Keratinocyte (primary cell): ENCODE measurements around the gene DTD2. TPM values are rescaled to one million over a fixed set of nuclear protein-coding genes. Genes with fewer than 3 reads are reported as not detected.

Experiments used
- DNase-seq: peaks from one replicate; pipeline ENCODE4 v3.0.0-alpha.2; 2011; ENCODE audit warnings: low read depth, missing footprints, low spot score
- FAIRE-seq: peaks from 2 replicates; lab custom pipeline; 2011; peaks lifted over from hg19 to GRCh38; lab: Jason Lieb, UNC
- H2AFZ ChIP-seq: 2 replicates; pipeline ENCODE4 v1.6.0; 2012; ENCODE audit warnings: low read length, control low read depth, inconsistent platforms; ENCODE audit not compliant: control insufficient read depth
- H3K27ac ChIP-seq: 2 replicates; pipeline ENCODE4 v1.5.1; 2011; ENCODE audit warnings: low read length; ENCODE audit not compliant: control insufficient read depth, insufficient read depth
- H3K27me3 ChIP-seq: 3 replicates; pipeline ENCODE4 v1.6.0; 2011; ENCODE audit warnings: low read length; ENCODE audit not compliant: control insufficient read depth, insufficient read depth; ENCODE audit errors: extremely low read depth
- H3K36me3 ChIP-seq, 2 experiments: 2 replicates in 1 of 2; 3 replicates in 1 of 2; pipeline ENCODE4 v1.5.1; 2011; ENCODE audit warnings: low read length in 2 of 2, mild to moderate bottlenecking in 1 of 2; ENCODE audit not compliant: control insufficient read depth in 2 of 2, insufficient read depth in 2 of 2; ENCODE audit errors: extremely low read depth in 1 of 2
- H3K4me1 ChIP-seq: 3 replicates; pipeline ENCODE4 v1.5.1; 2011; ENCODE audit warnings: low read length; ENCODE audit not compliant: control insufficient read depth, insufficient read depth; ENCODE audit errors: extremely low read depth
- H3K4me2 ChIP-seq: 3 replicates; pipeline ENCODE4 v1.6.0; 2011; ENCODE audit warnings: low read depth, low read length; ENCODE audit not compliant: control insufficient read depth, insufficient read depth; ENCODE audit errors: extremely low read depth
- H3K4me3 ChIP-seq, 3 experiments: fragments of 200-600 bp in 1 of 3; sonication (generic) in 1 of 3; 2 replicates in 2 of 3; 3 replicates in 1 of 3; pipeline ENCODE4 v1.5.1; 2011 to 2016; ENCODE audit warnings: low read length in 3 of 3, mild to moderate bottlenecking in 3 of 3, control low read depth in 2 of 3, inconsistent platforms in 1 of 3, low read depth in 1 of 3, mixed read lengths in 1 of 3, mixed run types in 1 of 3, moderate library complexity in 1 of 3; ENCODE audit not compliant: control insufficient read depth in 2 of 3, insufficient read depth in 2 of 3; ENCODE audit errors: extremely low read depth in 1 of 3
- H3K79me2 ChIP-seq: 2 replicates; pipeline ENCODE4 v1.6.0; 2012; ENCODE audit warnings: low read length; ENCODE audit not compliant: control insufficient read depth, insufficient read depth
- H3K9ac ChIP-seq: 3 replicates; pipeline ENCODE4 v1.6.0; 2011; ENCODE audit warnings: low read length; ENCODE audit not compliant: control insufficient read depth, insufficient read depth; ENCODE audit errors: extremely low read depth
- H3K9me1 ChIP-seq: 3 replicates; pipeline ENCODE4 v1.6.0; 2011; ENCODE audit warnings: low read length; ENCODE audit not compliant: control insufficient read depth, insufficient read depth; ENCODE audit errors: extremely low read depth
- H3K9me3 ChIP-seq: 2 replicates; pipeline ENCODE4 v1.5.1; 2012; ENCODE audit warnings: low read depth, low read length; ENCODE audit not compliant: control insufficient read depth
- H4K20me1 ChIP-seq: 3 replicates; pipeline ENCODE4 v1.6.0; 2011; ENCODE audit warnings: low read length; ENCODE audit not compliant: control insufficient read depth, insufficient read depth; ENCODE audit errors: extremely low read depth
- EZH2 ChIP-seq: IDR thresholded peaks from one replicate; pipeline ENCODE4 v1.6.1; 2012; ENCODE audit warnings: inconsistent platforms, mild to moderate bottlenecking, low read length, moderate library complexity
- dilution Hi-C: fragments of 300-500 bp; cut with MboI; formaldehyde crosslinking; loops from one replicate; pipeline ENCODE4 v1.7.0; 2020; ENCODE audit warnings: low sequenced_read_pairs; ENCODE audit not compliant: extremely low pct_ligation_motif_present
- polyA plus RNA-seq, 5 experiments: library from polyadenylated mRNA; depleted of rRNA in 3 of 5; stranded (reverse) in 3 of 5; stranded (forward) in 1 of 5; unstranded in 1 of 5; fragments of >200 nt; gene quantifications; 1 replicate in 1 of 5; 2 replicates in 3 of 5; 3 replicates in 1 of 5; pipeline versions ENCODE4 v1.2.1 to v1.2.3, GENCODE V29; 2011 to 2012; ENCODE audit warnings: missing spikeins in 2 of 5, low read depth in 1 of 5, low replicate concordance in 1 of 5
- TF ChIP-seq, protein P1 (sequence below), 3 experiments: IDR thresholded peaks in 1 of 3; conservative IDR thresholded peaks in 1 of 3; optimal IDR thresholded peaks in 1 of 3; 2 replicates in 2 of 3; 3 replicates in 1 of 3; pipeline versions ENCODE3 to v1.5.1; 2011; ENCODE audit warnings: low read length in 3 of 3, mild to moderate bottlenecking in 3 of 3, moderate library complexity in 2 of 3, control low read depth in 1 of 3, inconsistent platforms in 1 of 3; ENCODE audit not compliant: insufficient read depth in 2 of 3; ENCODE audit errors: extremely low read depth in 1 of 3

DTD2 gene
- polyA plus RNA-seq, 1 donor (not counting 4 experiments of a cell fraction or from before 2014, with no cell fraction given): 22.3 TPM

DNA sequence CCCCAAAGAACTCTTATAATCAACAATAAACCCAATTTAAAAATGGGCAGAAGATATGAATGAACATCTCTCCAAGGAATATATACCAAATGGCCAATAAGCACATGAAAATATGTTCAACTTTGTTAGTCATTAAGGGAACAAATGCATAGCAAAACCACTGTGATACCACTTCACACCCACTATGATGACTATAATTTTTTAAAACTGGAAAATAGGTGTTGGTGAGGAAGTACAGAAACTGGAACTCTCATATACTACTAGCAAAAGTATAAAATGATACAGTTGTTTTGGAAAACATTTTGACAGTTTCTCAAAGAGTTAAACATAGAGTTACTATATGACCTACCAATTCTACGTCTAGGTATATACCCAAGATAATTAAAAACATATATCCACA lies 27.5 kb downstream of the DTD2 start:
- TF ChIP-seq, protein P1, sequence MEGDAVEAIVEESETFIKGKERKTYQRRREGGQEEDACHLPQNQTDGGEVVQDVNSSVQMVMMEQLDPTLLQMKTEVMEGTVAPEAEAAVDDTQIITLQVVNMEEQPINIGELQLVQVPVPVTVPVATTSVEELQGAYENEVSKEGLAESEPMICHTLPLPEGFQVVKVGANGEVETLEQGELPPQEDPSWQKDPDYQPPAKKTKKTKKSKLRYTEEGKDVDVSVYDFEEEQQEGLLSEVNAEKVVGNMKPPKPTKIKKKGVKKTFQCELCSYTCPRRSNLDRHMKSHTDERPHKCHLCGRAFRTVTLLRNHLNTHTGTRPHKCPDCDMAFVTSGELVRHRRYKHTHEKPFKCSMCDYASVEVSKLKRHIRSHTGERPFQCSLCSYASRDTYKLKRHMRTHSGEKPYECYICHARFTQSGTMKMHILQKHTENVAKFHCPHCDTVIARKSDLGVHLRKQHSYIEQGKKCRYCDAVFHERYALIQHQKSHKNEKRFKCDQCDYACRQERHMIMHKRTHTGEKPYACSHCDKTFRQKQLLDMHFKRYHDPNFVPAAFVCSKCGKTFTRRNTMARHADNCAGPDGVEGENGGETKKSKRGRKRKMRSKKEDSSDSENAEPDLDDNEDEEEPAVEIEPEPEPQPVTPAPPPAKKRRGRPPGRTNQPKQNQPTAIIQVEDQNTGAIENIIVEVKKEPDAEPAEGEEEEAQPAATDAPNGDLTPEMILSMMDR (optimal IDR thresholded peaks at IDR 0.05 in 1 of 3, IDR thresholded peaks at IDR 0.05 in 1 of 3, conservative IDR thresholded peaks at IDR 0.05 in 1 of 3; ENCODE audit: extremely low read depth in 1 of 3, insufficient read depth in 2 of 3, low read length in 3 of 3): no peak
- no peak for TF ChIP-seq EZH2
- Histone ChIP-seq H3K27me3 (no peaks in the 10 kb centered on the region), H3K4me2 (no peak overlapping the region), H3K4me1 (no peaks in the 10 kb centered on the region), H3K9me1 (no peaks in the 10 kb centered on the region), H3K79me2 (no peaks in the 10 kb centered on the region), H3K9ac (no peak overlapping the region), H3K36me3 (no peaks in the 10 kb centered on the region), H3K4me3 (no peak overlapping the region), H3K27ac (no peak overlapping the region), H2AFZ (no peak overlapping the region), H4K20me1 (no peaks in the 10 kb centered on the region), H3K9me3 (no peaks in the 10 kb centered on the region)
- FAIRE-seq: no peak
- no peak for DNase-seq
- dilution Hi-C loops: no loop called here

DNA sequence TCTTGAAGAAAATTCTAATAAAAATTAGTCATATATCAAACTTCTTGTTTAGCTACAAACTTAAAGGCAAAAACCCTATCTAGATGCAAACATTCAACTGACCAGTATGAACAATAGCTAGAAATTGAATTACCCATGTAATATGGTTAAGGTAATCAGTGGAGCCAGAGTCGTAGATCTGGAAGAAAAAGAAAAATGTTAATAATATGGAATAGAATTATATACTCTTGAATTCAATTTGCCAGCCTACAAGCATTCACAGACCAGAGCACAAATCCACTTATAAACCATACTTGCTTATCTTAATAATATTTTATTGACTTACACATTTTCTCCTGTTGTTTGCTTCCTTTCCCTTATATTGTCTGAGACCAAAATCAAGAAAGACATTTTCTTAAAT lies 29.3 kb downstream of the DTD2 start:
- no peaks in the 10 kb centered on the region for H3K27me3 ChIP-seq
- H3K79me2 ChIP-seq: no peaks in the 10 kb centered on the region
- no peak overlapping the region for H2AFZ ChIP-seq
- TF ChIP-seq, protein P1 (optimal IDR thresholded peaks at IDR 0.05 in 1 of 3, IDR thresholded peaks at IDR 0.05 in 1 of 3, conservative IDR thresholded peaks at IDR 0.05 in 1 of 3; ENCODE audit: extremely low read depth in 1 of 3, insufficient read depth in 2 of 3, low read length in 3 of 3): no peak
- TF ChIP-seq EZH2: no peak
- no peak overlapping the region for H3K27ac ChIP-seq
- no peak for DNase-seq
- H3K4me2 ChIP-seq: no peak overlapping the region
- no peaks in the 10 kb centered on the region for H3K9me1 ChIP-seq
- H3K9me3 ChIP-seq: no peaks in the 10 kb centered on the region
- H3K9ac ChIP-seq: no peak overlapping the region
- dilution Hi-C loops: no loop called here
- no peaks in the 10 kb centered on the region for H3K36me3 ChIP-seq
- no peak overlapping the region for H3K4me3 ChIP-seq
- no peaks in the 10 kb centered on the region for H3K4me1 ChIP-seq
- no peaks in the 10 kb centered on the region for H4K20me1 ChIP-seq
- FAIRE-seq: no peak
